CD4-positive, alpha-beta T cell treated with Interleukin-15 for 1 hour (primary cell): ENCODE measurements around the gene PDZD4.

Source experiments
- DNase-seq: peaks from one replicate; pipeline ENCODE4 v3.0.0-alpha.2; 2020

PDZD4 gene

DNA sequence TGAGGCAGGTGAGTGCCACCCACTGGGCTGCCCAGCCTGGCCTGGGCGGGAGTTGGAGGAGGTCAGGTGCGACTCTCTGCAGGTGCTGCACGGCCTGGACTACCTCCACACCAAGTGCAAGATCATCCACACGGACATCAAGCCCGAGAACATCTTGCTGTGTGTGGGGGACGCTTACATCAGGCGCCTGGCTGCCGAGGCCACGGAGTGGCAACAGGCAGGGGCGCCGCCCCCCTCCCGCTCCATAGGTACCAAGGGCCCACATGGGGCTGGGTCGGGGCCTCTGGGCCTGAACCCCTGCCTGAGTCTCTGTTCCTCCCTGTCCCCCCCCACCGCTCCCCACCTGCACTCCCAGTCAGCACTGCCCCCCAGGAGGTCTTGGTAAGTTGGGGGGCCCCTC, 47.5 kb downstream of the PDZD4 start:
- no peak for DNase-seq

DNA sequence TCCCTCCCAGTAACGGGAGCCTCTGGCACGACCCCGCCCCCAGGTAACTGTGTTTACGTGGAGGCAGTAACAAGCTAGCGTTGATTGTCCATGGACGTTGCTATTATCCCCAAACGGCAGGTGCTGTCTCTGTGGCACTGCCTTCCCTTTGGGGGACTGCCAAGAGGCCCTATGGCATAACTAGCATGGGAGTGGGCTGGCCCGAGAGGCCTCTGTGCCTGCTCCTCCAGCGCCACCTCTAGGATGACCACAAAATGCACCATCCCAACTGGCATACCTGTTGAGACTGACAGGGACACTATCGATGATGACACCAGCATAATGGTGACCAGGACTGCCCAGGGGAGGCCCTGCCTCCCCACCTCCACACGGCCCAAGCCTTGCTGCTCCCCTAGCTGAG, 48.0 kb downstream of the PDZD4 start:
- DNase-seq, result no peak

DNA sequence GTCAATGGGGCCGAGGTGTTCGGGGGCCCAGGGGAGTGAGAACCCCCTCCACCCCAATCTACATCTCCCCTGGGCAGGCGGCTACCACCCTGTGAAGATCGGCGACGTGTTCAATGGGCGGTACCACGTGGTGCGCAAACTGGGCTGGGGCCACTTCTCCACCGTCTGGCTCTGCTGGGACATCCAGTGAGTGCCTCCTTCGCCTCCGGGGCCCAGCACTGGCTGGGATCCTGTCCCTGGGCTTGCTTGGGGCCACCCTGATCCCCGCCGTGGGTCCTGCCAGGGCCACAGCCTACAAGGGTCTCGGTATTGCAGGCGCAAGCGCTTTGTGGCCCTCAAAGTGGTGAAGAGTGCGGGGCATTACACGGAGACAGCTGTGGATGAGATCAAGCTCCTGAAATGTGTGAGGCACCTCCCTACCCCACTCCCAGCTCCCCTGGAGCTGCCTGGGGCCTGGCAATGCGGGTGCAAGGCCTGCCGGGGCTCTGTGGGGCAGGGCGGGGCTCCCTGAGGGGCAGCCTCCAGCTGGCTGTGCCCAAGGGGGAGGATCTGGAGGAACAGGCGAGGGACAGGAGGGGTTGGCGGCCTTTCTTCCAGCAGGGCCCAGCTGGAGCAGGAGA, 48.8 kb downstream of the PDZD4 start:
- no peak for DNase-seq

DNA sequence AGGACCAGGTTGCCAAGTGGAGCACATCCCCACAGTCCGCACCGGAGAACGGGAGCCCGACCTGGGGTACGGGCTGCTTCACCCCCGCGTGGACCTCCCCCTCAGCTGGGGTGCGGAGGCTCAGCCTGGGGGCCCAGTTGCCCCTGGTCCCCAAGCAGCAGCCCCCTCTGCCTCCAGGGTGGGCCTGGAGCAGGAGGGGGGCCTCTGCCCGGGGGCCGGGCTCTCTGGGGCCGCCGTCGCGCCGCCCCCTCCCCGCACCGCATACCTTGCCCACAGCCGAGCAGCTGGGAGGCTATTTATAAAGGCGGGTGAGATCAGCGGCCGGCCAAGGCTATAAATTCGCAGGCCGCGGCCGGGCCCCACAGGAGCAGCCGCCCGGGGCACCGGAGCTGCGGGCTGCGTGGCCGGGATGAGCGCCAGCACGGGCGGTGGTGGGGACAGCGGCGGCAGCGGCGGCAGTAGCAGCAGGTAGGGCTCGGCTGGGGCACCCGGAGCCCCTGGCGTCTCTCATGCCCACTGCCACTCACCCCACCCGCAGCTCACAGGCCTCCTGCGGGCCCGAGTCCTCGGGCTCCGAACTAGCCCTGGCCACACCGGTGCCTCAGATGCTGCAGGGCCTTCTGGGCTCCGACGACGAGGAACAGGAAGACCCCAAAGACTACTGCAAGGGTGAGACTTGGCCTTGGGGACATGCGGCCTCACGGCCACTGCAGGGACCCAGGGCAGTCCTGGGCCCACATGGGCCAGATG, 49.5 kb downstream of the PDZD4 start, which contains the start of gene SRPK3:
Gene SRPK3, plus strand, starts transcription at position 364 of the 750 bp plus-strand sequence. Its CDS starts 46 bp downstream, at position 410.
- DNase-seq, result no peak

DNA sequence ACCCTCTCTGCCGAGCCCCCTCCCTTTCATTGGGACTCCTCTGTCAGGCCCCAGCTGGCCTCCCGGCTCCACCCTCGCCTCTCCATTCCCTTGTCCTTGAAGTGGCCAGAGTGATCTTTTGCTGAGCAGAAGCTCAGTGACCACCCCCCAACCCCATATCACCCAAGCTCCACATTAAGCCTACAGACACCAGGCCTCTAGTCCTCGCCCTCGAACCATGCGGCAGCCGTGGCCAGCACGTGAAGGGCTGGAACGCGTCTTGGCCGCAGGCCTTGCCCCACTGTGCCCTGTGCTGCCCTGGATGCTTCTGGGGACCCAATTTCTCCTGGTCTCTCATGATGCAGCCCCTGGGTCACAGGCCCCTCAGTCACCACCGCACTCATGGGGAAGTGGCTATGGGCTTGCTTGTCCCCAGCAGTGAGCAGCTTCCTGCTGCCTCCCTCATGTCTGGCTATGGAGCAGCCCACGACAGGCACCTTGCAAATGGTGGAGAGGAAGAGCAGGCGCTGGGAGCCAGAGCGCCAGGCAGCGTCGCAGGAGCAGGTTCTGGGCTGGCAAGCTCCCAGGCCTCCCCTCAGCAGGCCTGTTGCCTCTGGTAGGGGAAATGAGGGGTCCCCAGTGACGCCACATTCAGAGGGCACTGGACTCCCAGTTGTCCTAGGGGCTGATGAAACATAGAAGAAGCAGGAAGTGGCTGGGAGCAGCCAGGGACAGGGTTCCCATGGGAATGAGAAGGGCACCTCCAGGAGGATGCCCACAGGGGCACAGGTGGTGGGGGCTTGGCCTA, 50.3 kb downstream of the PDZD4 start:
- DNase-seq, result no peak

DNA sequence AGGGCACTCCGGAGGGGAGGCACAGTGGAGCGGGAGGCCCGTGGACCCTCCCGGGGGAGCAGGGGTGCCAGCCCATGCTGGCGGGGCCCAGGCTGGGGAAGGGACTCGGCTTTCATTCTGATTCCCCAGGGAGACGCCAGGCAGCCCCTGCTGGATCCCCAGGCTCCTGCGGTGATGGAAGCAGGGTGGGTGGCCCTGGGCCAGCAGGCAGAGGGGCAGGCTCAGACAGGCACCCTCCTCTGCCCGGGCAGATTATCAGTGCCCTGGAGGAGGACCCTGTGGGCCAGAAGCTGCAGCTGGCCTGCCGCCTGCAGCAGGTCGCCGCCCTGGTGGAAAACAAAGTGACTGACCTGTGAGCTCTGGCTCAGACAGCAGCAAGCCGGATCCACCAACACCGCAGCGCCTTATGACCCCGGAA, 51.7 kb downstream of the PDZD4 start:
- no peak for DNase-seq

DNA sequence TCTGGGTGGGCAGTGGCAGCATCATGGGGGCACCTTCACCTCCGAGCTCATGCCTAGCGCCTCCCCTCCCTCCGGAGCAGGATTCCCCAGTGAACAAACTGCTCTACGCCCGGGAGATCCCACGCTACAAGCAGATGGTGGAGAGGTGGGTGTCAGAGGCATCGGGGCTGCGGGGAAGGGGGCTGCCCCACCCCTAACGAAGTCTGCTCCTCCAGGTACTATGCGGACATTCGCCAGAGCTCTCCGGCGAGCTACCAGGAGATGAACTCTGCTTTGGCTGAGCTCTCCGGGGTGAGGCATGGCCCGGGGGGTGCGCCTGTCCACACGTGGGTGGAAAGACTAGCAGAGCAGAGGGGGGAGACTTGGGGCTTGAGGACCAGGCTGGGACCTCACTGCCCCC, 52.2 kb downstream of the PDZD4 start:
- no peak for DNase-seq

DNA sequence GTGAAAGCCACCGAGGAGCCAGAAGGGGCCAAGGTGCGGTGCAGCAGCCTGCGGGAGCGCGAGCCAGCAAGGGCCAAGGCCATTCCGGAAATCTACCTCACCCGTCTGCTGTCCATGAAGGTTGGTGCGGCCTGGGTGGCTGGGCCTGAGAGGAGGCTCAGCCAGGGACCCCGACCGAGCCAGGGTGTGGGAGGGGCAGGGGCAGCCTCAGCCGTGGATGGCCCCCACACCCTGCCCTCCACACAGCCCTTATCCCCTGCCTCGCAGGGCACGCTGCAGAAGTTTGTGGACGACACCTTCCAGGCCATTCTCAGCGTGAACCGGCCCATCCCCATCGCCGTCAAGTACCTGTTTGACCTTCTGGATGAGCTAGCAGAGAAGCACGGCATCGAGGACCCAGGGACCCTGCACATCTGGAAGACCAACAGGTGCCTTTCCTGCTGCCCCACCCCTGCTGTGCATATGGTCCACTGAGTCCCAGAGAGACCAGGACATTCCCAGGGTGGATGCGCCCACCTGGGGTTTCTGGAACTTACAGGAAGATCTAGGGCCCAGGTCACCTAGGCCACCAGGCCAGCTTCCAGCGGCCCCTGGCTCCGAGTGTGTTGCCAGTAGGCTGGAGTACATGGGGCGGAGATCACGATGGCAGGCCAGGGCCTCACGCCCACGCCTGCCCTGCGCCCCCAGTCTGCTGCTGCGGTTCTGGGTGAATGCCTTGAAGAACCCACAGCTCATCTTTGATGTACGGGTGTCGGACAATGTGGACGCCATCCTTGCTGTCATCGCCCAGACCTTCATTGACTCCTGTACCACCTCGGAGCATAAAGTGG, 52.9 kb downstream of the PDZD4 start:
- DNase-seq, result no peak

DNA sequence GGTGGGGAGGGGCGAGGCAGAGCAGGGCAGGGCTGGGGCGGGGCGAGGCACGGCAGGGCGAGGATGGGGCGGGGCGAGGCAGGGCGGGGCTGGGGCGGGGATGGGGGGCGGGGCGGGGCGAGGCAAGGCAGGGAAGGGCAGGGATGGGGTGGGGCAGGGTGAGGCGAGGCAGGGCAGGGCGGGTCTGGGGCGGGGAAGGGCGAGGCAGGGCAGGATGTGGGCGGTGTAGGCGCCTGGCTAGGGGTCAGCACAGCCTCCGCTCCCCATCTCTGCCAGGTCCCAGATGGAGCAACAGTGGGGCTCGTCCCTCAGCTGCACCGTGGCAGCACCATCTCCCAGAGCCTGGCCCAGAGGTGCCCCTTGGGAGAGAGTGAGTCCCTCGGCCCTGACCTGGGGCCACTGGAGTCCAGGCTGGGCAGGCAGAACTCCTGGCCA, 53.7 kb downstream of the PDZD4 start:
- no peak for DNase-seq

DNA sequence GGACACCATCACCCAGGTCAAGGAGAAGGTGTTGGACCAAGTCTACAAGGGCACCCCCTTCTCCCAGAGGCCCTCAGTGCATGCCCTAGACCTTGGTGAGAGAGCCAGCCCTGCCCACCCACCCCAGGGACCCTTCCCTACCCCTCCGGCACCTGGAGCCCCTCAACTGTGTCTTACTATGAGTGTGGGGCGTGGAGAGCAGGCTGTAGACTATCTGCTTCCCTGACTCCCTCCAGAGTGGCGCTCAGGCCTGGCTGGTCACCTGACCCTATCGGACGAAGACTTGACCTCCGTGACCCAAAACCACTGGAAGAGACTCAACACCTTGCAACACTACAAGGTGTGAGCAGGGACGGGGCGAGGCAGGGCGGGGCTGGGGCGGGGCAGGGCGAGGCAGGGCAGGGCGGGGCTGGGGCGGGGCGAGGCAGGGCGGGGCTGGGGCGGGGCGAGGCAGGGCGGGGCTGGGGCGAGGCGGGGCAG, 54.2 kb downstream of the PDZD4 start:
- no peak for DNase-seq

DNA sequence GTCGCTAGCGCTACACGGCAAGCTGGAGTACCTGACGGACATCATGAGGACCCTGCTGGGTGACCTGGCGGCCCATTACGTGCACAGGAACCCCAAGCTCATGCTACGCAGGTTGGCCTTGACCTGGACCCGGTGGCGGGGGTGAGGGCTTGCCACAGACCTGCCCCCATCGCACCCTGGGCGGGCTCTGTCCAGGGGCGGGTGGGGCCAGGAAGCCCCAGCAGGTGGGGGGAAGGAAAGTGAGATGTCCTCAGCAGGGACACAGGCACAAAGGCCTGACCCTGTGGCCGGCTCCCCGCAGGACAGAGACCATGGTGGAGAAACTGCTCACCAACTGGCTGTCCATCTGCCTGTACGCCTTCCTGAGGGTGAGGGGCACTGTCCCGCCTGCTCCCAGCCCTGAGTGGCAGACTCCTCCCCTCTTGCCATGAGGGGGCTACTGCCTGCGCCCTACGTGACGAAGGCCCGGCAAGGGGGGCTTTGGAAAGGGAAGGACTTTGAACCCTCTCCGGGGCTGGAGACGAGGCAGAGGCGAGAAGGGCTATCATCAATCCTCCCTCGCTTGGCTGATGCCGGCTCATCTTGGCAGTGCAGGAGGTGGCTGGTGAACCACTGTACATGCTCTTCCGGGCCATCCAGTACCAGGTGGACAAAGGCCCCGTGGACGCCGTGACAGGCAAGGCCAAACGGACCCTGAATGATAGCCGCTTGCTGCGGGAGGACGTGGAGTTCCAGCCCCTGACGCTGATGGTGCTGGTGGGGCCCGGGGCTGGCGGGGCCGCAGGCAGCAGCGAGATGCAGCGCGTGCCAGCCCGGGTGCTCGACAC, 54.8 kb downstream of the PDZD4 start:
- no peak for DNase-seq

DNA sequence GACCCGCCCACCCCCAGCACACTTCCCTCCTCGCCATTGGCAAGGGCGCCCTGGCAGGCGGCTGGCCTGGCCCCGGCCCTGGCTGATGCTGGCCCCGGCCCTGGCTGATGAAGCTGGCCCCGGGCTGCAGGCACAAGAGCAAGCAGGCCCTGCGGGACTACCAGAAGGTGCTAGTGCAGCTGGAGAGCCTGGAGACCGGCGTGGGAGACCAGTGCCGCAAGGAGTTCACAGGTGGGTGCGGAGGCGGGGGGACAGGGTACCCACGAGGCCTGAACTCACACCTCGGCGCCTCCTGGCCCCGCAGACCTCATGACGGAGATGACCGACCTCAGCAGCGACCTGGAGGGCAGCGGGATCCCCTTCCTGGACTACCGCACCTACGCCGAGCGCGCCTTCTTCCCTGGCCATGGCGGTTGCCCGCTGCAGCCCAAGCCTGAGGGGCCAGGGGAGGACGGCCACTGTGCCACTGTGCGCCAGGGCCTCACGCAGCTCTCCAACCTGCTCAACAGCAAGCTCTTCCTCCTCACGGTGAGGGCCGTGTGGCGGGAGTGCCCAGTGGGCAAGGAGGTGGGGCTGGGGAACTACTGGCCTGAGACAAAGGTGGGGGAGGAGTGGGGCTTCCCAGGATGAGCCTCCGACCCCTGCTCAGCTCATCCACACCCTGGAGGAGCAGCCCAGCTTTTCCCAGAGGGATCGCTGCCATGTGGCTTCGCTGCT, 55.6 kb downstream of the PDZD4 start:
- DNase-seq, result no peak

DNA sequence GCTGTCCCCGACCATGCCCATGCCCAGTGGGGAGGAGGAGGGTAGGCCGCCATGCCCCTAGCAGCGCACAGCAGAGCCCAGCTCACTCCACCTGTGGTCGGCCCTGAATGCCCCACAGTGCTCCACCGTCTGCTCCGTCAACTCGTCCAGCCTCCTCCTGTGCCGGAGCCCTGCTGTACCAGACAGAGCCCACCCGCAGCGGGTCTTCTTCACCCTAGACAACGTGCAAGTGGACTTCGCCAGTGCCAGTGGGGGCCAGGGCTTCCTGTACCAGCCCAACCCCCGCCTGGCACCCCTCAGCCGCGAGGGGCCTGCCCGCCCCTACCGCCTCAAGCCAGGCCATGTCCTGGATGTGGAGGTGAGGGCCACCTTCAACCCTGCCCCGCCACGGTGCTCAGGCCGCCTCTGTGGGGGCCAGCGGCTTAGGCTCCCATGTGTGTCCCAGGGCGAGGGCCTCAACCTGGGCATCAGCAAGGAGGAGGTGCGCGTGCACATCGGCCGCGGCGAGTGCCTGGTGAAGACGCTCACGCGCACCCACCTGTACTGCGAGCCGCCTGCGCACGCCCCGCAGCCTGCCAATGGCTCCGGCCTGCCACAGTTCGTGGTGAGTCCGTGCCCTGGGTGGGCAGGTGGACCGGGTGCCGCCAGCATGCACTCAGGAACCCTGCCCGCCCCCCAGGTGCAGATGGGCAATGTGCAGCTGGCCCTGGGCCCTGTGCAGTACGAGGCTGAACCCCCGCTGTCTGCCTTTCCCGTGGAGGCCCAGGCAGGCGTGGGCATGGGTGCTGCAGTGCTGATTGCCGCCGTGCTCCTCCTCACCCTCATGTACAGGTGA, 56.4 kb downstream of the PDZD4 start:
- DNase-seq, result no peak

DNA sequence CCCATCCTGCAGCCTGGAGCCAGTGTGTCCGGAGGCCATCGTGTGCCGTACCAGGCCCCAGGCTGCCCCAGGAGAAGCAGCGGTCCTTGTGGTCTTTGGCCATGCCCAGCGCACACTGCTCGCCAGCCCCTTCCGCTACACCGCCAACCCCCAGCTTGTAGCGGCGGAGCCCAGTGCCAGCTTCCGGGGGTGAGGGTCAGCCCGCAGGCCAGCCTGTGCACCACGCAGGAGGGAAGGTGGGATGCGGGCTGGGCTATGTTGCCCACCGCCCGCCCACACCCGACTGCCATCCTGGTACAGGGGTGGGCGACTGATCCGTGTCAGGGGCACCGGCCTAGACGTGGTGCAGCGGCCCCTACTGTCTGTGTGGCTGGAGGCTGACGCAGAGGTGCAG, 57.1 kb downstream of the PDZD4 start:
- DNase-seq, result peak; percentile 8

DNA sequence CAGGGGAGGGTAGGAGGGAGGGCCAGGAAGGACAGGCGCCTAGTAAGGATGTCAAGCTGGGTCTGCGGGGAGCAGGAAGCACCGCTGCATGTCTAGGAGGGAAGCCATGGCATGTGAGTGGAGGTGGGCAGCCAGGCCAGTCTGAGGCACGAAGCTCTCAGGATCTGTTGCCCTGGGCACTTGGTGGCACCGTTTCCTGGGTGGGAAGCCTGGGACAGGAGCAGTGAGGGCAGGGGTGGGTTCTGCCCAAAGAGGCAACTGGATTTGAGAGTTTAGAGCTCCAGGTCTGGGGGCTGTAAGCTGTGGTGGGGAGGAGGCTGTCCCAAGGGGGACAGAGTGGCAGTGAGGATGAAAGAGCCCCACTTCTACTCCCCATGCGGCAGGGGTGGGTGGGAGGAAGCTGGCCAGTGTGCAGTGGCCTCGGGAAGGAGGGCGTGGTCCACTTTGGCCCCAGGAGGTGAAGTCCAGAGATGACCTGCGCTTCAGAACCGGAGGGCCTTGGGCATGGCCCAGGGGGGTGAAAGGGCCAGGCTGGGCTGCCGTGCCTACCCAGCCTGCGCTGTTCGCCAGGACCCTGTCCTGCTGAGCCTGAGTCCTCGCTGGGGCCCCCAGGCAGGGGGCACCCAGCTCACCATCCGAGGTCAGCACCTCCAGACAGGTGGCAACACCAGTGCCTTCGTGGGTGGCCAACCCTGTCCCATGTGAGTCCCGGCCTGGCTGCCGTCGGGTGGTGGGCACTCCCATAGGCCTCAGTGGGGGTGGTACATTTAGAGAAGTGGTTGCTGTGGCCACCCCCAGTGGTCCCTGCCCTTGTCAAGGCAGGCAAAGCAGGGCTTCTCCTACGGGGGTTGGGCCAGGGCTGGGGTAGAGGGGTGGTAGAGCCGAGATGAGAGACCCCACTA, 57.8 kb downstream of the PDZD4 start:
- no peak for DNase-seq

DNA sequence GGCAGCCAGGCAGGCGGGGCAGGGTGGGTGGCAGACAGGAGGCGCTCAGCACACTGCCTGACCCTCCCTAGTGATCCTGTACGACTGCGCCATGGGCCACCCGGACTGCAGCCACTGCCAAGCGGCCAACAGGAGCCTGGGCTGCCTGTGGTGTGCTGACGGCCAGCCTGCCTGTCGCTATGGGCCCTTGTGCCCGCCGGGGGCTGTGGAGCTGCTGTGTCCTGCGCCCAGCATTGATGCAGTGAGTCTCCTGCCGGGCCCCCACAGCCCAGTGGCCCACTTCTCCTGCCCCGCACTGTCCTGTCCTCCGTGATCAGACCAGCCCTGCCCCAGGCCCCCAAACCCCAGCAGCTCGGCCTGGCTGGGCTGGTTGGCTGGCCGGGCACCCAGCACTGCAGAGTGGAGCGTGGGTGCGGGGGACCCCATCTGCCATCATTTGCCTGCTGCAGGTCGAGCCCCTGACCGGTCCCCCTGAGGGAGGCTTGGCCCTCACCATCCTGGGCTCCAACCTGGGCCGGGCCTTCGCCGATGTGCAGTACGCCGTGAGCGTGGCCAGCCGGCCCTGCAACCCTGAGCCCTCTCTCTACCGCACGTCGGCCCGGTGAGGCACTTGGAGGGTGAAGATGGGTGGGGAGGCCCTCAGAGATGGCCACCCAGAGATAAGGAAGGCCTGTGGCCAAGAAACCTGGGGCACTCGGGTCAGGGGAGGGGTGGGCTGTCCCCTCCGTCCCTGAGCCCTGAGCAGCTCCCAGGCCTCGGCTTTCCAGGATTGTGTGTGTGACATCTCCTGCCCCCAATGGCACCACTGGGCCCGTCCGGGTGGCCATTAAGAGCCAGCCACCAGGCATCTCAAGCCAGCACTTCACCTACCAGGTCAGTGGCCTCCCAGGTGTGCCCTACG, 58.7 kb downstream of the PDZD4 start:
- DNase-seq, result peak; percentile 12

DNA sequence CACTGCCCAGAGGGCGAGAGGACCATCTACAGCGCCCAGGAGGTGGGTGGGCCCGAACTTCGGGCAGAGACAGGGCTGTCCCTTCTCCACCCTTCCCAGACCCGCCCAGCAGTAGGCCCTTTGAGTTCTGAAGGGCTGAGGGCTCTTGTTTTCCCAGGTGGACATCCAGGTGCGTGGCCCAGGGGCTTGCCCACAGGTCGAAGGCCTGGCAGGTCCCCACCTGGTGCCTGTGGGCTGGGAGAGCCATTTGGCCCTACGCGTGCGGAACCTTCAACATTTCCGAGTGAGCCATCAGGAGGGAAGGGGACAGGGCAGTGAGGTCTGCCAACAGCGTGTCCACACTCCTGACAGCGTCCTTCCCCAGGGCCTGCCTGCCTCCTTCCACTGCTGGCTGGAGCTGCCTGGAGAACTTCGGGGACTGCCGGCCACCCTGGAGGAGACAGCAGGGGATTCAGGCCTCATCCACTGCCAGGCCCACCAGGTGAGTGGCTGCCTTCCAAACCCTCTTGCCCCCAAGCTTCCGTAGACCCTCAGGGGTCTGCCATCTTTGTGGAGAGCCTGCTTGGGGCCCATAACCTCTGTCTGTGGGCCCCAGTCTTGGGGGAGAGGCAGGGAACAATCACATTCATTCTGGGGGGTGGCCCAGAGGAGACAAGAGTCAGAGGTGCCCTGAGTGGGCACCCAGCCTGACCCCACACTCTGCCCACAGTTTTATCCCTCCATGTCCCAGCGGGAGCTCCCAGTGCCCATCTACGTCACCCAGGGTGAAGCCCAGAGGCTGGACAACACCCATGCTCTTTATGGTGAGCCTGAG, 59.5 kb downstream of the PDZD4 start:
- DNase-seq, result peak; percentile 12
